Stomach (tissue), 9 donors: ENCODE data around the gene SMAD2. TPM values are rescaled to one million over a fixed set of nuclear protein-coding genes. Genes with fewer than 3 reads are reported as not detected.

Source experiments
- DNase-seq, 2 donors: peaks; one replicate each; pipeline versions ENCODE4 v3.0.0 to v3.0.0-alpha.2; 2013 to 2019
- H3K27ac ChIP-seq, 5 donors: fragments of 200-600 bp in 4 of 5; sonication (generic) in 4 of 5; one replicate each; pipeline ENCODE4 v1.5.1; 2013 to 2019; ENCODE audit warnings: mild to moderate bottlenecking in 1 of 5, moderate library complexity in 1 of 5
- H3K27me3 ChIP-seq, 3 donors: fragments of 200-600 bp; sonication (generic); one replicate each; pipeline ENCODE4 v1.5.1; 2017 to 2019; ENCODE audit warnings: mixed run types in 1 of 3
- H3K36me3 ChIP-seq, 4 donors: fragments of 200-600 bp; sonication (generic); 1 replicate in 3 of 4; 2 replicates in 1 of 4; pipeline ENCODE4 v1.5.1; 2016 to 2019
- H3K4me1 ChIP-seq, 4 donors: fragments of 200-600 bp; sonication (generic); one replicate each; pipeline ENCODE4 v1.5.1; 2016 to 2019
- H3K4me3 ChIP-seq, 4 donors: fragments of 200-600 bp; sonication (generic) in 3 of 4; one replicate each; pipeline ENCODE4 v1.5.1; 2016 to 2019; ENCODE audit warnings: mild to moderate bottlenecking in 1 of 4
- H3K9me3 ChIP-seq, 4 donors: fragments of 200-600 bp; sonication (generic); one replicate each; pipeline ENCODE4 v1.5.1; 2016 to 2019
- CTCF ChIP-seq, 7 experiments: fragments of 450-650 bp in 4 of 7; fragments of 200-600 bp in 3 of 7; sonication (generic) in 3 of 7; IDR thresholded peaks; one replicate each; pipeline ENCODE4 v1.5.1; 2016 to 2019; ENCODE audit warnings: antibody characterized with exemption in 7 of 7, control low read depth in 2 of 7, mild to moderate bottlenecking in 1 of 7
- EP300 ChIP-seq: sonication (generic); formaldehyde crosslinking; IDR thresholded peaks from one replicate; pipeline ENCODE4 v1.6.1; 2017; ENCODE audit warnings: antibody characterized with exemption
- POLR2A ChIP-seq, 4 donors: fragments of 450-650 bp; IDR thresholded peaks; one replicate each; pipeline ENCODE4 v1.6.1; 2016; ENCODE audit warnings: antibody characterized with exemption in 4 of 4, control low read depth in 2 of 4, mild to moderate bottlenecking in 1 of 4, moderate library complexity in 1 of 4
- POLR2AphosphoS5 ChIP-seq, 3 donors: sonication (generic); formaldehyde crosslinking; IDR thresholded peaks; one replicate each; pipeline ENCODE4 v1.6.1; 2016; ENCODE audit warnings: antibody characterized with exemption in 3 of 3
- WGBS, 5 donors: extraction: QIAGEN DNeasy Blood & Tissue Kit in 3 of 5; methylation state at CpG; one replicate each; pipeline versions ENCODE4 v1.1.5 to v1.1.7; 2013 to 2018; 5-methylcytosine and 5-hydroxymethylcytosine counted together
- intact Hi-C: fragments of 100-400 bp; cut with DNase I; formaldehyde crosslinking; loops from one replicate; pipeline ENCODE4 v1.15.1; 2023; ENCODE audit warnings: low total_unique reads
- polyA plus RNA-seq, 3 donors: library from polyadenylated mRNA; stranded (reverse); fragments of 200-250 nt; gene quantifications; one replicate each; pipeline ENCODE4 v1.2.3, GENCODE V29; 2013
- total RNA-seq, 5 donors: library from RNA; depleted of rRNA; stranded (reverse); fragments of >200 nt; gene quantifications; one replicate each; pipeline versions ENCODE4 v1.1.0 to v1.2.3, GENCODE V29; 2014 to 2016
- donor health status: healthy with polysubstance abuse.
- donor health status: Bipolar disorder and iron deficiency.
- donor health status: healthy.

SMAD2 gene
- total and polyA plus RNA-seq, 8 donors: 18.9 to 233 (median 46.3) TPM

- Histone ChIP-seq H3K27ac (no peak overlapping the region), H3K36me3 (peaks cover 0 to 5% (median 0%) of the 10 kb centered on the region in 4 donors), H3K27me3 (no peaks in the 10 kb centered on the region), H3K4me1 (peaks cover 7 to 44% (median 18%) of the 10 kb centered on the region in 4 donors), H3K9me3 (peaks cover 0 to 11% (median 5%) of the 10 kb centered on the region in 4 donors), H3K4me3 (no peak overlapping the region)
- 68 to 83% (median 72%) methylated on average over 7 of the region's 7 CpGs for WGBS, 5 donors
- DNase-seq: peak in 1 of 2 donors; percentile 35
- no peak for TF ChIP-seq POLR2AphosphoS5 (IDR thresholded peaks at IDR 0.05)
- TF ChIP-seq EP300: no peak
- no peak for TF ChIP-seq POLR2A (IDR thresholded peaks at IDR 0.05)
- TF ChIP-seq CTCF (IDR thresholded peaks at IDR 0.05): no peak
- intact Hi-C loops: no loop called here
These were observed 28.7 kb downstream of the SMAD2 start for GRCh38 chr18:47901624-47902362.

GRCh38 chr18:47899107-47899840, 31.2 kb downstream of the SMAD2 start:
- no peak overlapping the region for H3K4me3 ChIP-seq
- no peak for DNase-seq
- peaks cover 7 to 45% (median 23%) of the 10 kb centered on the region in 4 donors for H3K4me1 ChIP-seq
- TF ChIP-seq EP300: no peak
- no peak for TF ChIP-seq CTCF (IDR thresholded peaks at IDR 0.05)
- no peak for TF ChIP-seq POLR2AphosphoS5 (IDR thresholded peaks at IDR 0.05)
- no peak for TF ChIP-seq POLR2A (IDR thresholded peaks at IDR 0.05)
- H3K9me3 ChIP-seq: peaks cover 0 to 6% (median 3%) of the 10 kb centered on the region in 4 donors
- 48 to 69% (median 50%) methylated on average over 5 of the region's 5 CpGs for WGBS, 5 donors
- H3K27me3 ChIP-seq: no peaks in the 10 kb centered on the region
- peaks cover 0 to 24% (median 14%) of the 10 kb centered on the region in 4 donors for H3K36me3 ChIP-seq
- no peak overlapping the region for H3K27ac ChIP-seq
- intact Hi-C loops: no loop called here

- peak in 1 of 2 donors; percentile 38 for DNase-seq
- WGBS, 5 donors: 26 to 61% (median 43%) methylated on average over 2 of the region's 2 CpGs
- peaks cover 0 to 26% (median 14%) of the 10 kb centered on the region in 4 donors for H3K36me3 ChIP-seq
- intact Hi-C loops: no loop called here
- H3K4me3 ChIP-seq: no peak overlapping the region
- no peaks in the 10 kb centered on the region for H3K27me3 ChIP-seq
- TF ChIP-seq CTCF (IDR thresholded peaks at IDR 0.05) (no peak), POLR2AphosphoS5 (IDR thresholded peaks at IDR 0.05) (no peak), POLR2A (IDR thresholded peaks at IDR 0.05) (no peak), EP300 (no peak)
- no peak overlapping the region for H3K27ac ChIP-seq
- H3K4me1 ChIP-seq: peaks cover 7 to 50% (median 26%) of the 10 kb centered on the region in 4 donors
- peaks cover 0 to under 1% (median 0%) of the 10 kb centered on the region in 4 donors for H3K9me3 ChIP-seq
These were observed 31.8 kb downstream of the SMAD2 start for GRCh38 chr18:47898696-47899095.

GRCh38 chr18:47898055-47898454, 32.4 kb downstream of the SMAD2 start:
- no peaks in the 10 kb centered on the region for H3K27me3 ChIP-seq
- TF ChIP-seq POLR2AphosphoS5 (IDR thresholded peaks at IDR 0.05) (no peak), CTCF (IDR thresholded peaks at IDR 0.05) (no peak), POLR2A (IDR thresholded peaks at IDR 0.05) (no peak), EP300 (no peak)

More at GRCh38 chr18:47898055-47898454, 32.4 kb downstream of the SMAD2 start:
- WGBS, 5 donors: 30 to 43% (median 36%) methylated on average over 3 of the region's 3 CpGs
- no peaks in the 10 kb centered on the region for H3K9me3 ChIP-seq
- H3K27ac ChIP-seq: no peak overlapping the region
- H3K4me3 ChIP-seq: no peak overlapping the region
- H3K4me1 ChIP-seq: peaks cover 7 to 52% (median 26%) of the 10 kb centered on the region in 4 donors
- intact Hi-C loops: no loop called here
- DNase-seq: no peak
- H3K36me3 ChIP-seq: peaks cover 0 to 26% (median 14%) of the 10 kb centered on the region in 4 donors
